H9 (cell line): ENCODE data around the gene KIF13A. TPM values are rescaled to one million over a fixed set of nuclear protein-coding genes. Genes with fewer than 3 reads are reported as not detected.

ENCODE experiments used
- DNase-seq: peaks from one replicate; pipeline ENCODE4 v3.0.0-alpha.2; 2017
- H2AFZ ChIP-seq: one replicate; pipeline ENCODE4 v1.6.1; 2013; ENCODE audit warnings: mild to moderate bottlenecking, low read length, control low read depth, moderate library complexity
- H2AK5ac ChIP-seq: 2 replicates; pipeline ENCODE4 v1.6.1; 2013; ENCODE audit warnings: low read length, control low read depth, mixed read lengths; ENCODE audit not compliant: insufficient read length
- H2BK120ac ChIP-seq: one replicate; pipeline ENCODE4 v1.6.1; 2013; ENCODE audit warnings: low read depth, mild to moderate bottlenecking, low read length, control low read depth, inconsistent platforms; ENCODE audit not compliant: poor library complexity, severe bottlenecking
- H2BK12ac ChIP-seq: 2 replicates; pipeline ENCODE4 v1.6.1; 2013; ENCODE audit warnings: low read length, control low read depth, mixed read lengths, low read depth; ENCODE audit not compliant: insufficient read length
- H2BK15ac ChIP-seq: 2 replicates; pipeline ENCODE4 v1.6.1; 2013; ENCODE audit warnings: low read depth, low read length, control low read depth
- H2BK20ac ChIP-seq: one replicate; pipeline ENCODE4 v1.6.1; 2013; ENCODE audit warnings: low read depth, mild to moderate bottlenecking, low read length, control low read depth, inconsistent platforms; ENCODE audit not compliant: poor library complexity, severe bottlenecking
- H2BK5ac ChIP-seq: 2 replicates; pipeline ENCODE4 v1.6.1; 2013; ENCODE audit warnings: low read length, control low read depth, mixed read lengths; ENCODE audit not compliant: insufficient read length
- H3K14ac ChIP-seq: 2 replicates; pipeline ENCODE4 v1.6.1; 2013; ENCODE audit warnings: low read length, control low read depth; ENCODE audit not compliant: insufficient read depth
- H3K18ac ChIP-seq: 2 replicates; pipeline ENCODE4 v1.6.1; 2013; ENCODE audit warnings: low read depth, mild to moderate bottlenecking, mixed read lengths, low read length, control low read depth; ENCODE audit not compliant: insufficient read length
- H3K23ac ChIP-seq: 2 replicates; pipeline ENCODE4 v1.6.1; 2013; ENCODE audit warnings: low read length, control low read depth, mixed read lengths, low read depth; ENCODE audit not compliant: insufficient read length
- H3K23me2 ChIP-seq: 2 replicates; pipeline ENCODE4 v1.6.1; 2013; ENCODE audit warnings: low read depth, mild to moderate bottlenecking, mixed read lengths, low read length, control low read depth; ENCODE audit not compliant: insufficient read length, poor library complexity, severe bottlenecking
- H3K27ac ChIP-seq: 2 replicates; pipeline ENCODE4 v1.5.1; 2013; ENCODE audit warnings: low read length, control low read depth, mixed read lengths, low read depth; ENCODE audit not compliant: insufficient read length
- H3K27me3 ChIP-seq: 2 replicates; pipeline ENCODE4 v1.6.1; 2013; ENCODE audit warnings: low read length, control low read depth, inconsistent platforms; ENCODE audit not compliant: insufficient read depth
- H3K4ac ChIP-seq: 2 replicates; pipeline ENCODE4 v1.6.1; 2013; ENCODE audit warnings: low read depth, mild to moderate bottlenecking, control low read depth, inconsistent platforms, low read length, moderate library complexity
- H3K4me1 ChIP-seq: 2 replicates; pipeline ENCODE4 v1.6.1; 2013; ENCODE audit warnings: low read length, control low read depth, inconsistent platforms; ENCODE audit not compliant: insufficient read depth
- H3K4me2 ChIP-seq: 2 replicates; pipeline ENCODE4 v1.6.1; 2013; ENCODE audit warnings: low read length, control low read depth, mixed read lengths; ENCODE audit not compliant: insufficient read length, insufficient read depth
- H3K56ac ChIP-seq: 2 replicates; pipeline ENCODE4 v1.6.1; 2013; ENCODE audit warnings: low read depth, mild to moderate bottlenecking, mixed read lengths, low read length, control low read depth; ENCODE audit not compliant: insufficient read length
- H3K79me1 ChIP-seq: 2 replicates; pipeline ENCODE4 v1.6.1; 2013; ENCODE audit warnings: low read depth, mild to moderate bottlenecking, moderate library complexity, low read length, control low read depth, inconsistent platforms; ENCODE audit not compliant: insufficient read depth, poor library complexity, severe bottlenecking
- H3K79me2 ChIP-seq: 2 replicates; pipeline ENCODE4 v1.6.1; 2013; ENCODE audit warnings: low read length, control low read depth, inconsistent platforms; ENCODE audit not compliant: insufficient read depth
- H3K9ac ChIP-seq: 2 replicates; pipeline ENCODE4 v1.6.1; 2013; ENCODE audit warnings: low read length, control low read depth, mixed read lengths; ENCODE audit not compliant: insufficient read length; ENCODE audit errors: extremely low read depth
- H3K9me3 ChIP-seq: one replicate; pipeline ENCODE4 v1.6.1; 2013; ENCODE audit warnings: low read depth, low read length, inconsistent platforms; ENCODE audit not compliant: control insufficient read depth
- H3T11ph ChIP-seq: one replicate; pipeline ENCODE4 v1.6.1; 2013; ENCODE audit warnings: mild to moderate bottlenecking, low read length, control low read depth, inconsistent platforms
- H4K20me1 ChIP-seq: one replicate; pipeline ENCODE4 v1.6.1; 2013; ENCODE audit not compliant: control insufficient read depth, insufficient read length, insufficient read depth
- H4K5ac ChIP-seq: 2 replicates; pipeline ENCODE4 v1.6.1; 2013; ENCODE audit warnings: low read depth, mild to moderate bottlenecking, mixed read lengths, low read length, control low read depth; ENCODE audit not compliant: insufficient read length
- H4K8ac ChIP-seq: replicated peaks from 2 replicates; pipeline ENCODE4 v1.6.1; 2013; ENCODE audit warnings: low read length, control low read depth, mixed read lengths, low read depth; ENCODE audit not compliant: insufficient read length
- H4K91ac ChIP-seq: 2 replicates; pipeline ENCODE4 v1.6.1; 2013; ENCODE audit warnings: low read depth, mild to moderate bottlenecking, moderate library complexity, mixed read lengths, low read length, control low read depth; ENCODE audit not compliant: insufficient read length
- H3K27ac Mint-ChIP-seq, 3 experiments: 2 replicates in 2 of 3; 3 replicates in 1 of 3; pipeline ENCODE4 v1.8.0; 2020 to 2021; ENCODE audit warnings: mixed read lengths in 3 of 3, mild to moderate bottlenecking in 1 of 3, moderate library complexity in 1 of 3
- H3K27me3 Mint-ChIP-seq: 2 replicates; pipeline ENCODE4 v1.8.0; 2021; ENCODE audit warnings: low read depth, mild to moderate bottlenecking, moderate library complexity, mixed read lengths
- H3K36me3 Mint-ChIP-seq, 3 experiments: 2 replicates in 2 of 3; 3 replicates in 1 of 3; pipeline ENCODE4 v1.8.0; 2020 to 2021; ENCODE audit warnings: low read depth in 3 of 3, mixed read lengths in 3 of 3; ENCODE audit not compliant: insufficient read depth in 1 of 3
- H3K4me1 Mint-ChIP-seq, 2 experiments: 2 replicates each; pipeline ENCODE4 v1.8.0; 2020; ENCODE audit warnings: mixed read lengths in 2 of 2
- H3K4me3 Mint-ChIP-seq, 2 experiments: 2 replicates in 1 of 2; 3 replicates in 1 of 2; pipeline ENCODE4 v1.8.0; 2020 to 2021; ENCODE audit warnings: mild to moderate bottlenecking in 2 of 2, mixed read lengths in 2 of 2, moderate library complexity in 1 of 2
- H3K9me3 Mint-ChIP-seq, 2 experiments: 2 replicates in 1 of 2; 3 replicates in 1 of 2; pipeline ENCODE4 v1.8.0; 2020; ENCODE audit warnings: mild to moderate bottlenecking in 2 of 2, mixed read lengths in 2 of 2, moderate library complexity in 1 of 2
- CTCF ChIP-seq: fragments of 200-600 bp; sonication (generic); conservative IDR thresholded peaks from 3 replicates; pipeline ENCODE4 v1.8.0; 2021; ENCODE audit warnings: antibody characterized with exemption, mild to moderate bottlenecking
- WGBS: extraction: QIAGEN DNeasy Blood & Tissue Kit; methylation state at CpG from one replicate; pipeline ENCODE4 v1.1.7; 2013; ENCODE audit warnings: missing lambda C conversion rate, low lambda C conversion rate, mixed read lengths; ENCODE audit not compliant: insufficient read length; ENCODE audit errors: extremely low coverage; 5-methylcytosine and 5-hydroxymethylcytosine counted together
- total RNA-seq: library from RNA; stranded (reverse); gene quantifications from 2 replicates; pipeline ENCODE4 v1.2.1, GENCODE V29; 2021

The KIF13A gene
- total RNA-seq, 1 experiment from 2014 or later, result 38.2 TPM

GRCh38 chr6:17902974-17903373 is 84.5 kb downstream of the KIF13A start:
- Histone ChIP-seq H4K8ac (no peak overlapping the region), H2BK5ac (no peak overlapping the region), H3K79me1 (no peaks in the 10 kb centered on the region), H2BK15ac (no peak overlapping the region), H3K14ac (no peak overlapping the region), H3K27ac (no peak overlapping the region), H3T11ph (no peak overlapping the region), H3K18ac (no peak overlapping the region), H3K4ac (no peak overlapping the region), H3K4me1 (no peaks in the 10 kb centered on the region), H3K9me3 (no peaks in the 10 kb centered on the region), H3K79me2 (no peaks in the 10 kb centered on the region), H2BK20ac (no peak overlapping the region), H4K20me1 (no peaks in the 10 kb centered on the region), H3K23ac (no peak overlapping the region), H4K5ac (no peak overlapping the region), H2BK12ac (no peak overlapping the region), H3K23me2 (no peaks in the 10 kb centered on the region), H2BK120ac (no peak overlapping the region), H2AFZ (no peak overlapping the region), H3K4me2 (no peak overlapping the region), H3K56ac (no peak overlapping the region), H3K27me3 (no peaks in the 10 kb centered on the region), H4K91ac (no peak overlapping the region), H3K9ac (no peak overlapping the region), H2AK5ac (no peak overlapping the region)
- no peaks in the 10 kb centered on the region for H3K27me3 Mint-ChIP-seq
- peaks cover 0 to 1% of the 10 kb centered on the region in 2 experiments; a peak in 1 of 5 replicates for H3K9me3 Mint-ChIP-seq
- no peak overlapping the region for H3K4me3 Mint-ChIP-seq
- H3K4me1 Mint-ChIP-seq, result peaks cover 17 to 20% of the 10 kb centered on the region in 2 experiments
- no CpG with 5 or more reads among the region's 1 CpG for WGBS
- no peak for TF ChIP-seq CTCF
- no peak overlapping the region for H3K27ac Mint-ChIP-seq
- no peak for DNase-seq
- H3K36me3 Mint-ChIP-seq, result peaks cover 2 to 6% (median 2%) of the 10 kb centered on the region in 3 experiments
